NK-92 (cell line): ENCODE data around the gene RFC4.

Experiments used
- DNase-seq: peaks from one replicate; lab custom pipeline; 2025; ENCODE audit not compliant: unreplicated experiment; lab: John Stamatoyannopoulos, UW

Gene RFC4

GRCh38 chr3:186787642-186788481, 18.4 kb downstream of the RFC4 start:
- DNase-seq: no peak

GRCh38 chr3:186786922-186787321, 19.4 kb downstream of the RFC4 start:
- DNase-seq: no peak

GRCh38 chr3:186785495-186786018, 20.7 kb downstream of the RFC4 start:
- no peak for DNase-seq

GRCh38 chr3:186784820-186785494, 21.3 kb downstream of the RFC4 start:
- DNase-seq: no peak

GRCh38 chr3:186783731-186784515, 22.4 kb downstream of the RFC4 start:
- DNase-seq: peak; percentile 22

- DNase-seq: peak; percentile 9
Measured at GRCh38 chr3:186783058-186783730, 23.1 kb downstream of the RFC4 start, which contains the start of gene EIF4A2. TSS of gene EIF4A2 (plus strand) at chr3:186783577. CDS start at chr3:186783611, 34 bp downstream.

GRCh38 chr3:186782542-186783057, 23.7 kb downstream of the RFC4 start:
- no peak for DNase-seq

- DNase-seq: no peak
Measured at GRCh38 chr3:186779204-186779603, 27.1 kb downstream of the RFC4 start.

- DNase-seq: no peak
Measured at GRCh38 chr3:186775999-186776398, 30.3 kb downstream of the RFC4 start.

GRCh38 chr3:186772701-186773417, 33.4 kb downstream of the RFC4 start:
- no peak for DNase-seq

GRCh38 chr3:186772281-186772694, 34.0 kb downstream of the RFC4 start:
- DNase-seq: no peak

GRCh38 chr3:186760897-186761447, 45.3 kb downstream of the RFC4 start:
- DNase-seq: no peak

GRCh38 chr3:186760141-186760833, 46.0 kb downstream of the RFC4 start:
- DNase-seq: no peak

GRCh38 chr3:186759231-186759930, 46.9 kb downstream of the RFC4 start:
- DNase-seq: no peak

GRCh38 chr3:186757686-186758220, 48.5 kb downstream of the RFC4 start:
- no peak for DNase-seq

GRCh38 chr3:186757214-186757613, 49.1 kb downstream of the RFC4 start:
- DNase-seq: no peak

GRCh38 chr3:186754871-186755270, 51.4 kb downstream of the RFC4 start:
- DNase-seq: no peak

- no peak for DNase-seq
Measured at GRCh38 chr3:186754006-186754405, 52.3 kb downstream of the RFC4 start.
